Thyroid gland (tissue), 4 donors: Measurements from ENCODE around the gene TOPORS.

ENCODE experiments used
- CTCF ChIP-seq, 6 experiments: fragments of 200-600 bp in 3 of 6; fragments of 450-650 bp in 3 of 6; sonication (generic) in 3 of 6; IDR thresholded peaks; one replicate each; pipeline ENCODE4 v1.5.1; 2016 to 2019; ENCODE audit warnings: antibody characterized with exemption in 6 of 6, mild to moderate bottlenecking in 2 of 6, inconsistent platforms in 1 of 6, moderate library complexity in 1 of 6
- POLR2A ChIP-seq, 2 donors: fragments of 450-650 bp; IDR thresholded peaks; one replicate each; pipeline ENCODE4 v1.6.1; 2017; ENCODE audit warnings: antibody characterized with exemption in 2 of 2, mild to moderate bottlenecking in 2 of 2, moderate library complexity in 1 of 2

- TF ChIP-seq CTCF (IDR thresholded peaks at IDR 0.05), result no peak
- TF ChIP-seq POLR2A (IDR thresholded peaks at IDR 0.05), result no peak
These were observed 36.1 kb downstream of the TOPORS start for GRCh38 chr9:32516241-32516640.
